GM18868 (cell line): ENCODE measurements around the gene NUDT16L1.

Source experiments
- ATAC-seq: cut with Tn5 transposase; IDR thresholded peaks from one replicate; pipeline ENCODE4 v1.9.1; 2021; ENCODE audit warnings: mild to moderate bottlenecking, moderate library complexity; ENCODE audit not compliant: unreplicated experiment

Gene NUDT16L1

DNA sequence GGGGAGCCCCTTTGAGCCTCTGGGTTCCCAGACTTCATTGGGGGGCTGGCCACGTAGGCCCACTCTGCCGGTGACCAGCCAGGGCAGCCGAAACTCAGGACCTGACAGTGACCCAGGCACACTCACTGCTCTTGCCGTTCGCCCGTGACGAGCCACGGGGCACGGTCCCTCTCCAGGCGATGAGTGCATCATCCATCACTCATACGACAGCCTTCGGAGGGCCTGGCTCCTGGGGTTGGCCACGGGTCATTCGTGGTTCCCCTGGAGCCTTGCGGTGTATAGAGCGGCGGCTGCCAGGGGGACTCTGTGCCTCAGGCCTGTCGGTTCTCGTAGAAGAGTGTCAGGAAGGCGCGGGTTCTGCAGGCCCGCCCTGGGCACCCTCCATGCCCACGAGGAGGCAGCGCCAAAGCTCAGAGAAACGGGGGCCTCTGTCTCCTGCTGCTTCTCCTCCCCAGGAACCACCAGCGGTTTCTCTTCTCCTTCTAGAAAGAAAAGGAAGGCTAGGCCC, 11.2 kb upstream of the NUDT16L1 start:
- ATAC-seq: no peak

DNA sequence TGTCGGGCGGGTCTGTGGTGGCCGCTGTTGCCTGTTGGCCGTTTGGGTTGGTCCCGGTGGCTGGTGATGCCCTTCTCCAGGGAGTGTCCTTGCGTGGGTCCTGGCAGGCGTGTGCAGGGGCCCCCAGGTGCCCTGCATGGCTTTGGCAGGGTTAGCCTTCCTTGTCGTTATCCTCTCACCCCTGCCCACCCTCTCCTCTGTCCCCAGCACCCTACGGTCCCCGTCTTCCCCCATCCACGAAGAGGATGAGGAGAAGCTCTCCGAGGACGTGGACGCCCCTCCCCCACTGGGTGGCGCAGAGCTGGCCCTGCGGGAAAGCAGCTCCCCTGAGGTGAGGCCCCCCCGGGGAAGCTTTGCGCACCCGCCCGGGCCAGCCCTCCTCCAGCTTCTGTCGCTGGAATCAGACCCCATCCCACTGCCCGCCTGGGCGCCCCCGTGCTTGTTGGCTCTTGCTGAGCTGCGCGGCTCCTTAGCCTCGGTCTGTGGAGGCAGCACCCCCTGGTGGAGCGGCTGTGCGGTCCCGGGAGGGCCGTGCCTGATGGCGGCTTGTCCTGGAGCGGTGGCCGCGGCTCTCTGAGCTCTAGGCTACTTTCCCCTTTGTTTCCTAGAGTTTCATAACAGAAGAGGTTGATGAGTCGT, 10.6 kb upstream of the NUDT16L1 start:
- ATAC-seq: no peak

DNA sequence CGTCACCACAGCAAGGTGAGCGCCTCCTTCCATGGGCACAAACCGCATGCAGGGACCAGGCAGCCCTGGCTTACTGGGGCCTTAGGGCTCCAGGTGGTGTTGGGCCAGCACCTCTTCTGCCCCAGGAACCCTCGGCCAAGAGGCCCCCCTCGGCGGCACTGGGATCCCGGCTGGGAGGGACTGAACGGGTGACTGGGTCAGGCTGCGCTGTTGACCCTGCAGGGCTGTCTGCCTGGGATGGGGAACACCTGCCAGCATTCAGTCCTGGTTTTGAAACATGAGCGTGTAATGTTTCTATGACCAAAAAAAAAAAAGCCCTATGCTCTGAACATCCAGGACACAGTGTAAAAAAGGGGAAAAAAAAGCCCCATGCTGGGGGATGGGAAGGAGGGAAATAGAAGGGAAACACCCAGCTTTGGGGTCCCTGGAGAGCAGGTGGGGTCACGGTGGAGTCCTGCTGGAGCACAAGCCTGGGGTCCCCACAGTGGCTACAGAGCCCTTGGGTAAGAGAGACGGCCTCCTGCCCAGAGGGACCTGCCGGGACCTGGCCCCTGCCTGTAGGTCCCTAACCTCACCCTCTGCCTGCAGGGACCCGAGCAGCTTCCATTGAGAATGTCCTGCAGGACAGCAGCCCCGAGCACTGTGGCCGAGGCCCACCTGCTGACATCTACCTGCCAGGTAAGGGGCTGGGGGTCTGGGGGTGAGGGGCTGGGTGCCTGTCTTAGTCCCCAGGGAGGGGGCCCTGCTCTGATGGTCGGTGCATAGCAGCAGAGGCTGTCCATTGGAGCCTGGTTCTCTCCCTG, 9.9 kb upstream of the NUDT16L1 start:
- ATAC-seq: no peak

DNA sequence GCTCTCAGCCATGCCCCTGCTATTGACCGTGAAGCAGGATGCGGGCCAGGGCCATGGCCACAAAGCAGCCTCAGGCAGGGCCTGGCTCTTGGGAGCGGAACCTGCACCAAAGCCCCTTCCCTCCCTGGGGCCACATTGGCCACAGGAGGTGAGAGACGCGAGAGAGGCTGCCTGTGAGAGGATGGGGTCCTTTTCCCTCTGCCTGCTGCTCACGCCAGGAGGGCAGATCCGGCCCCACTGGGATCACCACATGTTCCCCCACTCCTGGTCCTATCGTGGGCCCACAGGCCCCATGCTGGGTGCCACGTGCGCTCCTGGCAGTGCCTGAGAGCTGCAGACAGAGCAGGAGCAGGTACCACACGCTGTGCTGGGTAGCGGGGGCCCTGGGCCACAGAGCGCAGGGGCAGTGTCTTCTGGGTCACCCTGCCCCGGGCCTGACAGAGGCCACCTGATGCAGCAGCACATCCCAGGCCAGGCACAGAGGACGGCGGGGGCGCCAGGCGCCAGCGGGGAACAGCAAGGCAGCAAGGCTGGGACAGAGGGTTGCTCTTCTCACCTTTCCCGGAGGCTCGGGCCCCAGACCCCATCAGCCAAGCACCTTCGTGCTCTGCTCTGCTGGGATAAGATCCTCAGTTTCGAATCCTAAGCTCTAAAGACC, 9.2 kb upstream of the NUDT16L1 start:
- ATAC-seq: no peak

DNA sequence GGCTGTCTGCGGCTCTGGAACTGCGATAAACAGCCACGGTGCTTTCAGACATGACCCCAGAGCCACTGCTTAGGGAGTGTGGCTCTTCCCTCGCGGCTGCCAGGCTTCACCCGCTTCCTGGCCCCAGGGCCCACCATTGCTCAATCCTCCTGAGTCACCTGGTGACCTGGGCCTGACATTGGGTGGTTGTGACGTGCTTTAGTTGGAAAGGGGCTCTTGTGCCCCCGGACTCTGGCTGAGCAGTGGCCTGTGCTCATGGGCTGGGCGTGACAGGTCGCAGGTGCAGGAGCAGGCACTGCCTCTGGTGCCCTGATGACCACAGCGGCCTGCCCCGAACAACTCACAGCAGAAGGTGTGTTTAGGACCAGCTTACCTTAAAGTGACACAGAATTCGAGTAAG, 8.6 kb upstream of the NUDT16L1 start:
- ATAC-seq: no peak

DNA sequence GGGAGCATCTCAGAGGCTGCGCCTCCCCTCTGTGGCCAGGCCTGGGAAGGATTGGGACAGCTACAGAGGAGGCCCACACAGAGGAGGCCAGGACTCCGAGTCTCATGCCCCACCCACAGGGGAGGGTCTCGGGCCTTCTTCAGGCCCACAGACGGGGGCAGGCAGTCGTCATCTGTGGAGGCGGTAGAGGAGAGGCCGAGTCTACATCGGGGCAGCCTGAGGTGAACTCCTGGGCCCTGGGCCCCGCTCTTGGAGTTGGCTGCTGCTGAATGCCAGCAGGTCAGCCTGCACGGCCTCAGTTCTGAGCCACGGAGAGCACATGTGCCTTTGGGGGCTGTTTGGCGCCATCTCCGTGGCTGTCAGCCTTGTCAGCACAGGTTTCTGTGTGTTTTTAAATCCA, 8.1 kb upstream of the NUDT16L1 start:
- no peak for ATAC-seq

DNA sequence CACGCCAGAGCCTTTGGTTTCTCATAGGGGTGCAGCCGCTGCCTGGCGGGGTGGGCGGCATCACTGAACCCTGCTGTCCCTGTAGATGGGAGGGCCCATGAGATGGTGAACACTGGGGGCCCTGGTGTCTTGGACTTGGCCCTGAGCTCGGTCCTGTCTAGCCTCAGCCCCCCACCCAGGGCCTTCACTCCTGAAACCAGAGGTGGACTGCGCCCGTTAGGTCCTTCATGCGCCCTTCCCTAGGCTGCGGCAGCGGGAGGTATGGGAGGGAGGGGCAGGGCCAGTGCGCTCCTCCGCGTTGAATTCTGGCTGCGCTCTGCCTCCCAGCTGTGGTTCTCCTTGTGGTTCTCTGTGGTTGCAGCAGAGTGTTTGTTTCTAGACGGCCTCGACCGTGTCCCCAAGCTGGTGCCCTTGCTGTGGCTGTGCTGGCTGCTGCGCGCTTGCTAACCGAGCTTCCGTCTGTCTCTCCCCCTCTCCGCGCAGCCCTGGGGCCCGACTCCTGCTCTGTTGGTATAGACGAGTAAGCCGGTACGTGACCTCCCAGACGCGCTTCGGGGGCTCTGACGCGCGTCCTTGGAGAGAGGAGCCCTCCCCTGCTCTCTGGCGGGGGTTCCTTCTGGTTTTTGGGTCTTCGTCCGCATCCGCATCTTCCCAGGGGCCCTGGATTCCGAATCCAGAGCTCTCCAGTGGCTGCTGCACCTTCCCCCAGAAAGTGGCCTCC, 7.4 kb upstream of the NUDT16L1 start:
- ATAC-seq: no peak

DNA sequence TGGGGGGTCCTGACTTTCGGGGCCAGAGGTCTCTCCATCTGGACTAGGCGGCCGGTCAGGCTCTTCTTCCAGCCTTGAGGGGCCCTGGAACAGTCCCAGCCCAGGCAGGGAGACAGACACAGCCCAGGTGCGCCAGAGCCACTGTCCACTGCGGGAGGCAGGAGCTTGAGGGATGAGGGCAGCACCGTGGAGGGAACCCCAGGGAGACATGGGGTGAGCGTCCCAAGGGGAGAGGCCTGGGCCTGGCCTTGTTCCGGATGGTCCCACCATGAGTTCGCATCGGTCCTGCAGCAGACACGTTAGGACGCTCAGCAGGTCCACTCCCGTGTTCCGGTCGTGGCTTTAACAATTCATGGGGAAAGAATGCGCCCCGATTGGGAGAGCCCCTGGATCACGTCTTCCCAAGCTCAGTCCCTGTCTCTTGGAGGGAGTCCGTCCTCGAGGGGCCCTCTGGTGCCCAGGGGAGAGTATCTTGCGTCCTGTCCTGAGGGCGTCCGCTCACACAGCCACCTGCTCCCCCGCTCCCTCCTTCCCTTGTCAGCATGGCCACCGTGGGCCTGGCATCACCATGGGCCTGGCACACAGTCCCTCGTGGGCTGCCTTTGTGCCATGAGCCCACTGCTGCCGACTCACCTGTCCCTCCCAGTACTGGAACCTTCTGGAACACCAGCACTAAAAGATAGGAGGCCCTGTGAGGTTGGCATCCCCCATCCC, 6.7 kb upstream of the NUDT16L1 start:
- ATAC-seq: no peak

DNA sequence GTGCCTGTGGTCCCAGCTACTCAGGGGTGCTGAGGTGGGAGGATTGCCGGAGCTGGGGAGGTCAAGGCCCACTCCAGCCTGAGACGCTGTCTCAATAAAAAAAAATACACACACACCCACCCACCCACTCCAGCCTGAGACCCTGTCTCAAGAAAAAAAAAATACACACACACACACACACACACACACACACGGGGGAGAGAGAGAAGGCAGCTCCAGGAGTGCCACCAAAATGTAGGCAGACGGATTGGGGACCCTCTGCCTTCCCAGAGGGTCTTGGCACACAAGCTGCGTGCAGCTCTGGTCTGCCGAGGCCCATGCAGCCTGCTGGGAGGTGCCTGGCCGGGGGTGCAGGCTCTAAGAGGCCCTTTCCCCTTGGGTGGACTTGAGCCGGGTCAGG, 5.9 kb upstream of the NUDT16L1 start:
- no peak for ATAC-seq

DNA sequence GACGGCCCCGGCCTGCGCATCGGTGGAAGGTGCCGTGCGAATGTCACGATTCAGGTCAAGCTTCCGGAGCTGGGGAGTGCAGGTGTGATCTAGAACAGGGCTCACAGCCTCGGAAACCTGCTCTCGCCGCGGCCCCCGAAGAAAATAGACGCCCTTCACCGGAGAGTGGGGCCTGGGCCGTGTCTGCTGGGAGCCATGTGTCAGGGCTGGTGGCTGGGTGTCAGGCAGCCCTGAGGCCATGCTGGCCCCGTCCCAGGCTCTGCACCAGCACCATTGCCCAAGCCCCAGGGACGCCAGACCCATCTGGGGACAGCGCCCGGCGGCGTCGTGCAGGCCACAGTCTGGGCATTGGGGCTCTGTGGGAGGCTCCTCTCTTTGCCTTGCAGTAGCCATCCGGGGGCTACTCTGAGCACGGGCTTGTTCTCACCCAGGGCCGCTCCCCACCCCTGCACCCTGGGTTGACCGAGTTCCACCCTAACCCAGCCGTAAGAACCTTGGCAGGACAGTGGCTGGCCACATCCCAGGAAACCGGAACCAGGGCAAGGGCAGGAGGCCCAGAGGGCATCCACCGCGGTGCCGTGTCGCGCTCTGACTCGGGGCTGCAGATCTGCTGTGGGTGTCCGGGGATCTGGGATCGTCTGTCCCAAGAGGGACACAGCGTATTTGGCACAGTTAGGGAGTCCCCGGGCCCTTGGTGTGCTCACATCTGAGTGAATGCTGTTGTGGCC, 5.3 kb upstream of the NUDT16L1 start:
- ATAC-seq: no peak

DNA sequence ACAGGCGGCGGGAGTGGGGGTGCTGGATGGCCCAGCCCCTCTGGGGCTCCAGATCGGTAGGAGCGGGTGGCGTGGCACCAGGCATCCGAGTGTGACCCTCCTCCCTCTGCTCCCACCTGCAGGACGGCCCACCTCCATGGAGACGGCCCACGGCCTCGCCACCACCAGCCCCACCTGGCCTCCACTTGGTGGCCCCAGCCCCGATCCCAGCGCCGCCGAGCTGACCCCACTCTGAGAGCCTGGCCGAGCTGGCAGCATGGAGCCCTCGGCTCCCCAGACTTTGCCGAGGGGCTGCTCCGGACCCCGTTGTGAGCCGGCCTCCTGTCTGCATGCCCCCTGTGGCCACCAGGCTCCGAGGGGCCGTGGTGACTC, 4.7 kb upstream of the NUDT16L1 start:
- ATAC-seq: no peak

DNA sequence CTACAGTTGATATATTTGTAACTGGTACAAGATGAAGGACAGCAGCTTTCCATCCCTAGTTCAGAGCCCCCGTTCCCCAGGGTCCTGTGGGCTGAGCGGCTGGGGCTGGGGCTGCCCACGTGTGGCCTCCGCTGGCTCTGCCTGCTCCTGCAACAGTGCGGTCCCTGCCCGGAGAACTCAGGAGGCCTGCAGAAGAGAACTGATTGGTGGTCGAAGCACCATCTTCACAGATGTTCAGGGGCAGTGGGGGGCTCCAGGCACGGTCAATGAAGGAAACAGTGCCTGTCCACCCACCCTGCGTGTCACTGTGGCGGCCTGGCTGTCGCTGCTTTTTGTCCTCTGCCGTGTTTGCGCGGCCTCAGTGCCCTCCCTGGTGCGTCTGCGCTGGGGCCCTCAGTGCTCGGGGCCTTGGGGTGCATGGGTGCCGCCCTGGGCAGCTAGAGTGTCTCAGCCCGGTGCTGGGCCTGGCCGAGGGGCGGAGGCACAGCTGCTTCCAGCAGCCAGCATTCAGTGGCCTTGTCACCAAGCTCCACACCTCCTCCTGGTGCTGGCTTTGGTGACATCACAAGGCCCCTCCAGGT, 4.2 kb upstream of the NUDT16L1 start:
- ATAC-seq: no peak

DNA sequence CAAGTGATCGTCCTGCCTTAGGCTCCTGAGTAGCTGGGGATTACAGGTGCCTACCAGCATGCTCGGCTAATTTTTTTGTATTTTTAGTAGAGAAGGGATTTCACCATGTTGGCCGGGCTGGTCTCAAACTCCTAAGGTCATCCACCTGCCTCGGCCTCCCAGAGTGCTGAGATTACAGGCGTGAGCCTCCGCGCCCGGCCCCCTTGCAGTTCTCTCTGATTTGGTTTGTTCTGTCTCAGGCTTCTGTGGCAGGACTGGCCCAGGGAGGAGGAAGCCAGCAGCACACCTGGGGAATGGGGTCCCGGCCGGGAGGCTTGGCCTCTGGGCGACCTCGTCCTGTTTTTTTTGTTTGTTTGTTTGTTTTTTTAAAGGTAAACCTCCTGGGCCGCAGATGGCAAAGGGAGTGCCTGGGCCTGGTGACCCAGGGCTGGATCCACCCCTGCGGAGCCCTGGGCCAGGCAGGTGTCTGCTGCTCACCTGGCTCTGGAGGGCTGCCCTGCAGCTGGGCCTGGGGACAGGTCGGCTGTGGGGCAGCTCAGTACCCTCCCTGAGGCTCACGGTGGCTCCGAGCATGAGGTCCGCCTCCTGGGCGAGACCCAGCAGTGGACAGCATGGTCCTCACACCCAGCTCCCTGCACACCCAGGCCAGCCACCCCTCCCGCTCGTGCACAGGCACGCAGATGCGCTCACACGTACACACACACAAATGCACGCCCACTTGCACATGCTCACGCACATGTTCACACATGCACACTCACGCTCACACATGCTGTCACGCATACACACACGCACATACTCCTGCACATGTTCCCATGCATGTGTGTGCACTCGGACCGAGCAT, 3.3 kb upstream of the NUDT16L1 start:
- ATAC-seq: no peak

DNA sequence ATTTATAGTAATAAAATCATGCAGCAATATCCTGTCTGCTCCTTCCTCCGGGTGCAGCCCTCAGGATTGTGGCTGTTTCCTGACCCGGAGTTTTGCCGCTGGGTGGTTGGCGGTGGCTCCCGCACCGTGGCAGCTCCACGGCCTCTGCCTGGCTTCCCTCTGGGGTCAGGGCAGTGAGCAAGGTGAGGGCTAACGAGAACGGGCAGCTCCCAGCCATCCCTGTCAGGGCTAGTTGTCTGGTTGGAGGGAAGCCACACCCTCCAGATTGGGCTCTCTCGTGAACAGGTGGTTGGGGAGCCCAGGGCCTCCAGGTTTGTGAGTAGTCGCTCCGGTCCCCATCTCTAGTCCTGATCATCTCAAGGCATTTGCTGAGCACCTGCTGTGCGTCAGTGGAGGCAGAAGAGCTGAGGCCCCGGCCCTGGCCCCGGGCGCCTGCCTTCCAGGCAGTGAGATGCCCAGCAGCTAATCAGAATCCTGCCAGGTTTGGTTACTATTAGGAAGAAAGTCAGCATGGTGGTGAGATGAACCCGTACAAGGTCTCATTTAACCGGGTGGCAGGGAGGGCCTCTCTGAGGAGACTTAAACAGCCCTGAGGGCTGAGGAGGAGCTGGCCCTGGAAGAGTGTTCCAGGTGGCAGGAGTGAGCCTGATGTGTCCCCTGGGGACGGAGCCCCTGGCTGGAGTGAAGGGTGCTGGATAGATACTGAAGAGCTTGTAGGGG, 2.3 kb upstream of the NUDT16L1 start:
- ATAC-seq: no peak

DNA sequence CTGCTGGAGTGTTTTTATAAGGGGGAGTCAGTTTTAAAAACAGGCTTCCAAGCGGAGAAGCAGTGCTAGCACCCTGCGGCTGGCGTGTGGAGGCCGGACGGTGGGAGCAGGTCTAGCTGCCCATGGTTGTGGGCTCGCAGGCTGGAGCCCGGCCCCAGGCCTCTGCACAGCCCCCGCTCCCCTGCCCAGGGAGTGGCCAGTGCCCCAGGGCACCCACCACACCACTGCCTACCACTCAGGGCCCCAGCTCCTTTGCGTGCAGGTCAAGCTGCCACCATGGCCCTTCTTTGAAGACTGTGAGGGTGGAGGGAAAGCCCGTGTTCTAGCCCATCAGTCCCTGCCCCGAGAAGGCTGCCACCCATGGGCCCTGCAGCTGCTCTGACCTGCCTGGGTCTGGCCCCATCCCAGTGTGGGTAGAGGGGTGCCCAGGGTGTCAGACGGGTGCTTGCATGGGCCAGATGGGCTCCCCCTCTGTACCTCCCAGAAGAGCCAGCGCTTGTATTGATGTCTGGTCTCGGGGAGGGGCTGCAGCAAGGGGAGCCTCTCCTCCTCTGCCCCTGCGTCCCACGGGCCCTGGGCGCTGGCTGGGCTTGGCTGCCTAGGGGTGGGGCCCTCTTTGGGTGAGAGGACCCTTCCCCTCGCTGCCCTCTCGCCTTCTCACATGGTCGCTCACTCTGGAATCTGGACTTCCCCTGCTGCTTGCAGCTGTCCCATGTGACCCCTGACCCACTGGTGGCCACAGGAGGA, 1.5 kb upstream of the NUDT16L1 start:
- ATAC-seq: no peak

DNA sequence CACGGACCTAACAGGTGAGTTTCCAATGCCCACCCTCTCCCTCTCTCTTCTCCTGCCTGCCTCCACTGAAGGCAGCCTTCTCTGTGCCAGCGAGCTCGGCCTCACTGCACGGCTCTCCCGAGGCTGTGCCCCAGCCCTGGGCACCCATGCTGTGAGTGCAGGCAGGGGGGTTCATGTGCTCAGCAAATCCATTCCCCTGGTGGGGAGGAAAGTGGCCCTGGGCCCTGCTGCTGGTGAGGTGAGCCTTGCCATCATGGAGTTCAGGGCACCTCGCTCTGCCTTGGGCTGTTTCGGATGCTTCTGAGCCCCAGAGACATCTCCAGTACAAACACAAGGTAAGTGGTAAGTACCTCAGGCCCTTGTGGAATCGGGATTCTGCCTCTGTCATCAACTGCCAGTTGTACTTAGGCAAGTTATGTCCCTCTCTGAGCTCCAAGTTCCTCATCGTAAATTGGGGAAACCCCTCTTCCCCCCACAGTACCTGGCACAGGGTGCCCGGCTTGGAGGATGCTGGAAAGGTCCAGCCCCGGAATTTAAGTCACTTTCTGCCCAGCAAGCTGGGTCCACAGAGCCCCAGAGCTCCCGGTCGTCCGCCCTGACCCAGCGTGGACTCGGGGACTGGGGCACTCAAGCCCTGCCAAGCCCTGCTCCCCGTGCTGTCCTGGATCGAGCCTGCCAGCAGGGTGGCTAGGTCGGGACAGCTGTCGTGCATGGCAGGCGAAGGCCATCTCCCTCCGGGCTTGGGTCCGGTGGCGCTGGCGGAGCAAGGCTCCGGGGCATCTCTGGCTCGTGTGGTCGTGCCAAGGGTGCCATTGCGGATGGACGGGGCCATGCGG, 684 bp upstream of the NUDT16L1 start:
- ATAC-seq: peak; percentile 9
